ENCODE results near the gene NDUFA13.

Gene NDUFA13

GRCh38 chr19:19551853-19552192 lies 35.8 kb downstream of the NDUFA13 start:
- no peak overlapping the region for H2AFZ ChIP-seq (ENCODE audit: low read length, unreplicated experiment)
- H3K27me3 ChIP-seq (ENCODE audit: insufficient read depth, low read length): no peaks in the 10 kb centered on the region

DNA sequence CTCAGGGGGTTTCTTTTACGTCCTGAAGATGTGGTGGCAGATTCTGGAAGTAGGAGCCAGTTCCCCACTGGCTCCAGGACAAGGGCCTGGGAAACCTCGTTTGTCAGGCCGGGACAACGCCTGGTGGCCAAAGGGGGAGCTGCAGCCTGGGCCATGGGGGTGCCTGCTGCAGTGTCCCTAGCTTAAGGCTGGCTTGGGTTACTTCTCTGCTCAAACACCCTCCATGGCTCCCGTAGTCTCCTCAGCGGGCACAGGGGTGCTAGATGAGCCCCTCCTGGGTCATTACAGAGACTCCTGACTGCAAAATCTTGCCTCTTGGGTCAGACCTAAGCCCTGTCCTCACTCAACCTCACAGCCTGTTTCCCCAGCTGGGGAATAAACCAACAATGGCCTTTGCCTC lies 36.8 kb downstream of the NDUFA13 start:
- Histone ChIP-seq H3K79me2 (ENCODE audit: control insufficient read depth, insufficient read depth, low read length, unreplicated experiment) (no peaks in the 10 kb centered on the region), H3K4me1 (ENCODE audit: control insufficient read depth, insufficient read depth, low read length, unreplicated experiment) (no peaks in the 10 kb centered on the region), H2AFZ (ENCODE audit: low read length, unreplicated experiment) (no peak overlapping the region), H3K36me3 (ENCODE audit: insufficient read depth, low read length) (no peaks in the 10 kb centered on the region), H3K27me3 (ENCODE audit: insufficient read depth, low read length) (no peaks in the 10 kb centered on the region), H3K4me3 (ENCODE audit: low read depth, low read length) (no peak overlapping the region), H3K27ac (ENCODE audit: low read depth, low read length) (no peak overlapping the region)

More at GRCh38 chr19:19551853-19552192, 35.8 kb downstream of the NDUFA13 start:
- Histone ChIP-seq H3K36me3 (ENCODE audit: insufficient read depth, low read length) (no peaks in the 10 kb centered on the region), H3K4me3 (ENCODE audit: low read depth, low read length) (no peak overlapping the region), H3K27ac (ENCODE audit: low read depth, low read length) (no peak overlapping the region), H3K4me1 (ENCODE audit: control insufficient read depth, insufficient read depth, low read length, unreplicated experiment) (no peaks in the 10 kb centered on the region), H3K79me2 (ENCODE audit: control insufficient read depth, insufficient read depth, low read length, unreplicated experiment) (no peaks in the 10 kb centered on the region)

DNA sequence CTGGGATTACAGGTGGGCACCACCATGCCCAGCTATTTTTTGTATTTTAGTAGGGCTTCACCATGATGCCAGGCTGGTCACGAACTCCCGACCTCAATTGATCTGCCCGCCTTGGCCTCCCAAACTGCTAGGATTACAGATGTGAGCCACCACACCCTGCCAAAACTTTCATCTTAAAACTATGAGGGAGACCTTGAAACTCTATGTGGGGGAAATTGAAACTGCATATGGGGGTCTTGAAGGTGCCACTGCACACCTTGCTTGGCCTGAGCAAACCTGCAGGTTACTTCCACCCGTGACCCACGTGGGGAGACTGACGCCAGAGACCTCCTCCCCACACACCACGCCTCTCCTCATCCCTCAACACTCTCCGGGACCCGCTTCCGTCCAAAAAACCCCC lies 37.6 kb downstream of the NDUFA13 start:
- Histone ChIP-seq H3K4me1 (ENCODE audit: control insufficient read depth, insufficient read depth, low read length, unreplicated experiment) (no peaks in the 10 kb centered on the region), H3K4me3 (ENCODE audit: low read depth, low read length) (no peak overlapping the region), H2AFZ (ENCODE audit: low read length, unreplicated experiment) (no peak overlapping the region), H3K79me2 (ENCODE audit: control insufficient read depth, insufficient read depth, low read length, unreplicated experiment) (no peaks in the 10 kb centered on the region), H3K27me3 (ENCODE audit: insufficient read depth, low read length) (no peaks in the 10 kb centered on the region), H3K27ac (ENCODE audit: low read depth, low read length) (no peak overlapping the region), H3K36me3 (ENCODE audit: insufficient read depth, low read length) (no peaks in the 10 kb centered on the region)

DNA sequence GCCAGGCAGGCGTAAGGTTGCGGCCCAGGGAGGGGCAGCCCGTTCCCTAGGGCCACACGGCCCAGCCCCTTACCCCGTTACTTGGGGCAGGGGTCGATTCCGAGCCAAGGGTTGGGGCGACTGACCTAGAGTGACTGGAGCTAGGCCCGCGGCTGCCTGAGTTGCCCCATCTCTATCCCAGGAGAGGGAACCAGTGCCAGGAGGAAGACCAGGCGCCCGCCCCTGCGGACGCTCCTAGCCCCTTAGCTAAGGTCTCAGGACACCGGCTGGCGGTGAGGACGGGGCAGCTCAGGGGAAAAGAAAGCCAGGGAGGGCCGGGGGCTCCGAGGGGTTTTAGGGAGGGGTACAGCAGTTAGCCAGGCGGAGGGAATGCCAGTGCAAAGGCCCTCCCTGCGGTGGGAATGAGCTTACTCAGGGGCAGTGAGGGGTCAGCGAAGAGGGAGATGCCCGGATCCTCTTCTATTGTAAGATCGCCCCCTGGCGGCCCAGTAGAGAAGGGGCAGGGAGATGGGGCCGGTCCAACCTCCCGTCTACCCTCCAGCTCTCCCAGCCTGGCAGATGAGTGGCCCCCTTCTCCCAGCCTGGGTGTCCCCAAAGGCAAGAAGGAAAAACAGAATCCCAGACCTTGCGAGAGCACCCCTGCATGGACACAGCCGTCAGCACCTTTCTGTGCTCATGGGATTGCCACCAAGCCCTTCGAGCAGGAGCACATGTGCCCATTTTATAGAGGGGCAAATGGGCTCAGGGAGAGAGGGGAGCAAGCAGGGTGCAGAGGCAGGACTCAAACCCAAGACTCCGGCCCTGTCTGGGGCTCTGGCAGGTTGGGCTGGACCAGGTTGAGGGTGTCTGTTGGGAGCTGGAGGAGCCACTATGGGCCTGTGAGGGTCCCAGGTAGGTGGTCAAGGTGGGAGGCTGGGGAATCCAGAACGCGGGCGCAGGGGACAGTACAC lies 38.3 kb downstream of the NDUFA13 start:
- Histone ChIP-seq H3K27ac (ENCODE audit: low read depth, low read length) (no peak overlapping the region), H3K27me3 (ENCODE audit: insufficient read depth, low read length) (no peaks in the 10 kb centered on the region), H3K36me3 (ENCODE audit: insufficient read depth, low read length) (no peaks in the 10 kb centered on the region), H2AFZ (ENCODE audit: low read length, unreplicated experiment) (no peak overlapping the region), H3K4me3 (ENCODE audit: low read depth, low read length) (no peak overlapping the region), H3K79me2 (ENCODE audit: control insufficient read depth, insufficient read depth, low read length, unreplicated experiment) (no peaks in the 10 kb centered on the region), H3K4me1 (ENCODE audit: control insufficient read depth, insufficient read depth, low read length, unreplicated experiment) (no peaks in the 10 kb centered on the region)

- Histone ChIP-seq H3K4me1 (ENCODE audit: control insufficient read depth, insufficient read depth, low read length, unreplicated experiment) (no peaks in the 10 kb centered on the region), H3K27me3 (ENCODE audit: insufficient read depth, low read length) (no peaks in the 10 kb centered on the region), H3K36me3 (ENCODE audit: insufficient read depth, low read length) (no peaks in the 10 kb centered on the region), H2AFZ (ENCODE audit: low read length, unreplicated experiment) (no peak overlapping the region), H3K79me2 (ENCODE audit: control insufficient read depth, insufficient read depth, low read length, unreplicated experiment) (no peaks in the 10 kb centered on the region), H3K27ac (ENCODE audit: low read depth, low read length) (no peak overlapping the region), H3K4me3 (ENCODE audit: low read depth, low read length) (no peak overlapping the region)
These were observed 42.0 kb downstream of the NDUFA13 start for GRCh38 chr19:19558055-19558454.

GRCh38 chr19:19558636-19559035 lies 42.6 kb downstream of the NDUFA13 start:
- Histone ChIP-seq H3K4me3 (ENCODE audit: low read depth, low read length) (no peak overlapping the region), H2AFZ (ENCODE audit: low read length, unreplicated experiment) (no peak overlapping the region), H3K27me3 (ENCODE audit: insufficient read depth, low read length) (no peaks in the 10 kb centered on the region), H3K4me1 (ENCODE audit: control insufficient read depth, insufficient read depth, low read length, unreplicated experiment) (no peaks in the 10 kb centered on the region), H3K79me2 (ENCODE audit: control insufficient read depth, insufficient read depth, low read length, unreplicated experiment) (no peaks in the 10 kb centered on the region), H3K27ac (ENCODE audit: low read depth, low read length) (no peak overlapping the region), H3K36me3 (ENCODE audit: insufficient read depth, low read length) (no peaks in the 10 kb centered on the region)

GRCh38 chr19:19559931-19560330 lies 43.9 kb downstream of the NDUFA13 start:
- Histone ChIP-seq H3K36me3 (ENCODE audit: insufficient read depth, low read length) (no peaks in the 10 kb centered on the region), H2AFZ (ENCODE audit: low read length, unreplicated experiment) (no peak overlapping the region), H3K79me2 (ENCODE audit: control insufficient read depth, insufficient read depth, low read length, unreplicated experiment) (no peaks in the 10 kb centered on the region), H3K4me3 (ENCODE audit: low read depth, low read length) (no peak overlapping the region), H3K27ac (ENCODE audit: low read depth, low read length) (no peak overlapping the region), H3K4me1 (ENCODE audit: control insufficient read depth, insufficient read depth, low read length, unreplicated experiment) (no peaks in the 10 kb centered on the region), H3K27me3 (ENCODE audit: insufficient read depth, low read length) (no peaks in the 10 kb centered on the region)

DNA sequence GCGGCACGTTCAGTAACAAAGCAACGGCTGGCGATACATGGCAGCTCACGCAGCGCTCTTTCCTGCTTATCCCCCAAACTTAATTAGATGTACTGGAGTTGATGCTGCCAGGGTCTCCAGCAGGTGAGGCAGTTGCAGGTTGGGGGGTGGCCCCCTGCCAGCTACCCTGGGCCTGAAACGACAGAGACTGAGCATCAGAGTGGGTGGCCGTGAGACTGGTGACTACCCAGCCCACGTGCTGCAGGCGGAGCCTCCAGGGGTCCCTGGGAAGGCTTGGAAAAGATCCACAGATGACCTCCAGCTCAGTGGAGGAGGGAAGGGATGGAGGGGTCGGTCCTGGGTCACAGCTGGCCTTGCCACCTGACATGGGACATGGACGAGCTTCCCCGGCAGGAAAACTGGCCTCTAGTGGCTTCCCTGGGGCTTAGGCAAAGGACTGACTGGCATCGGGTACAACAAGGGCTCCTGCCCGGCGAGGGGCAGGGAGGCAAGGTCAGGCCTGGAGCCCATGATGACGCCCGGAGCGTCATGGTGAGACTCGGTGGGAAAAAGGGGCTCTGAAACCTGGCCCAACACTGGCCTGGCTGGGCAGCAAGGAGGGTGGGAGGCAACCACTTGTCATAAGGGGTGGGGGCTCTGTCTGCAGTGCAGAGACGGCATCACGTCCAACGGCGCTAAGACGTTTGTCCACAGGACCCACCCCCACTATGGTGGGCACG lies 46.1 kb downstream of the NDUFA13 start:
- no peaks in the 10 kb centered on the region for H3K79me2 ChIP-seq (ENCODE audit: control insufficient read depth, insufficient read depth, low read length, unreplicated experiment)

DNA sequence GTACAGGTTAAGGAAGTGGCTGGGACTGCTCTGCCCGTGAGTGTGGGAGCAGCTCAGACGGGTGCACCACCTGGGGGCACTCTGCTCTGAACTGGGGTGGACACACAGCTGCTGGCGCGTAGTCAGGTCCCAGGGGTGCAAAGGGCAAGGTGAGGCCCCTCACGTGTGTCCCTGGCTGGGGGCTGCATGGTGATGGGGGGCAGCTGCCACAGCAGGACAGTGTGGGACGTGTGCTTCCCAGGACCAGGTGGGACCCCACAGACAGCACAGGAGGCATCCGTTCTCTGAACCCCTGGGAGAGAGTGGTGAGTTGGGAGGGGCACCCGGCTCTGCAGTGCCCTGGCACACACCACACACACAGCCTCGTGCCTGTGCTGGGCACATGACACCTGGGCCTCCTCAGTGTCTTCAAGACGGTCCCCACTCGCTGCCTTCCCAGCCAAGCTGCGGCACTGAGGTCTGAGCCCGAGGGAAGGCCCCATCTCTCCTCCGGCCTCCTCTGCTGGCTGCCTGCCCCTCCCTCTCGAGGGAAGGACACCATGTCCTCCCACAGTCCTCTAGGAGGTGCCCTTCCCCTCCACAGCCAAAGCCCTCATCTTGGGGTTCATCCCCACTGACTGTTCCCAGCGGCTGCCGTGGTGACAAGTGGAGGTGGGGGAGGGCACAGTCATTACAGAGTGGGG lies 46.8 kb downstream of the NDUFA13 start:
- Histone ChIP-seq H2AFZ (ENCODE audit: low read length, unreplicated experiment) (no peak overlapping the region), H3K79me2 (ENCODE audit: control insufficient read depth, insufficient read depth, low read length, unreplicated experiment) (no peaks in the 10 kb centered on the region), H3K4me3 (ENCODE audit: low read depth, low read length) (no peak overlapping the region), H3K27ac (ENCODE audit: low read depth, low read length) (no peak overlapping the region), H3K36me3 (ENCODE audit: insufficient read depth, low read length) (no peaks in the 10 kb centered on the region), H3K4me1 (ENCODE audit: control insufficient read depth, insufficient read depth, low read length, unreplicated experiment) (no peaks in the 10 kb centered on the region), H3K27me3 (ENCODE audit: insufficient read depth, low read length) (no peaks in the 10 kb centered on the region)

More for the DNA sequence above, 46.1 kb downstream of the NDUFA13 start:
- no peaks in the 10 kb centered on the region for H3K27me3 ChIP-seq (ENCODE audit: insufficient read depth, low read length)
- H2AFZ ChIP-seq (ENCODE audit: low read length, unreplicated experiment): no peak overlapping the region
- H3K4me3 ChIP-seq (ENCODE audit: low read depth, low read length): no peak overlapping the region
- no peaks in the 10 kb centered on the region for H3K36me3 ChIP-seq (ENCODE audit: insufficient read depth, low read length)
- H3K27ac ChIP-seq (ENCODE audit: low read depth, low read length): no peak overlapping the region
- H3K4me1 ChIP-seq (ENCODE audit: control insufficient read depth, insufficient read depth, low read length, unreplicated experiment): no peaks in the 10 kb centered on the region

GRCh38 chr19:19563348-19563848 lies 47.4 kb downstream of the NDUFA13 start:
- Histone ChIP-seq H3K27ac (ENCODE audit: low read depth, low read length) (no peak overlapping the region), H3K36me3 (ENCODE audit: insufficient read depth, low read length) (no peaks in the 10 kb centered on the region), H3K27me3 (ENCODE audit: insufficient read depth, low read length) (no peaks in the 10 kb centered on the region), H3K79me2 (ENCODE audit: control insufficient read depth, insufficient read depth, low read length, unreplicated experiment) (no peaks in the 10 kb centered on the region), H3K4me3 (ENCODE audit: low read depth, low read length) (no peak overlapping the region), H3K4me1 (ENCODE audit: control insufficient read depth, insufficient read depth, low read length, unreplicated experiment) (no peaks in the 10 kb centered on the region), H2AFZ (ENCODE audit: low read length, unreplicated experiment) (no peak overlapping the region)

Data from ACC112 (cell line).